ENCODE data around the gene RNU7-1. TPM values are rescaled to one million over a fixed set of nuclear protein-coding genes. Genes with fewer than 3 reads are reported as not detected.

Gene RNU7-1
- not detected for total RNA-seq

- TF ChIP-seq, protein P1, sequence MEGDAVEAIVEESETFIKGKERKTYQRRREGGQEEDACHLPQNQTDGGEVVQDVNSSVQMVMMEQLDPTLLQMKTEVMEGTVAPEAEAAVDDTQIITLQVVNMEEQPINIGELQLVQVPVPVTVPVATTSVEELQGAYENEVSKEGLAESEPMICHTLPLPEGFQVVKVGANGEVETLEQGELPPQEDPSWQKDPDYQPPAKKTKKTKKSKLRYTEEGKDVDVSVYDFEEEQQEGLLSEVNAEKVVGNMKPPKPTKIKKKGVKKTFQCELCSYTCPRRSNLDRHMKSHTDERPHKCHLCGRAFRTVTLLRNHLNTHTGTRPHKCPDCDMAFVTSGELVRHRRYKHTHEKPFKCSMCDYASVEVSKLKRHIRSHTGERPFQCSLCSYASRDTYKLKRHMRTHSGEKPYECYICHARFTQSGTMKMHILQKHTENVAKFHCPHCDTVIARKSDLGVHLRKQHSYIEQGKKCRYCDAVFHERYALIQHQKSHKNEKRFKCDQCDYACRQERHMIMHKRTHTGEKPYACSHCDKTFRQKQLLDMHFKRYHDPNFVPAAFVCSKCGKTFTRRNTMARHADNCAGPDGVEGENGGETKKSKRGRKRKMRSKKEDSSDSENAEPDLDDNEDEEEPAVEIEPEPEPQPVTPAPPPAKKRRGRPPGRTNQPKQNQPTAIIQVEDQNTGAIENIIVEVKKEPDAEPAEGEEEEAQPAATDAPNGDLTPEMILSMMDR (IDR thresholded peaks at IDR 0.05; ENCODE audit: low read depth), result no peak
These were observed at the start of gene RNU7-1, which contains the start of gene C12orf57 for GRCh38 chr12:6943722-6944380. Gene RNU7-1 (plus strand): TSS chr12:6943816. Gene C12orf57 (plus strand): TSS chr12:6944022. CDS start chr12:6944122, 100 bp downstream.

DNA sequence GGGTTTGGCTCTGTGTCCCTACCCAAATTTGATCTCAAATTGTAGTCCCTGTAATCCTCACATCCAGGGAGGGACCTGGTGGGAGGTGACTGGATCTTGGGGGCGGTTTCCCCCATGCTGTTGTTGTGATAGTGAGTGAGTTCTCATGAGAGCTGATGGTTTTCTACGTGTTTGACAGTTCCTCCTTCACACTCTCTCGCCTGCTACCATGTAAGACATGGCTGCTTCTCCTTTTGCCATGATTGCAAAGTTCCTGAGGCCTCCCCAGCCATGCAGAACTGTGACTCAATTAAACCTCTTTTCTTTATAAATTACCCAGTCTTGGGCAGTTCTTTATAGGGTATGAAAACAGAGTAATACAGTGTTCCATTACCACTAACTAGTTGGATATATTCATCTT, 49.3 kb upstream of the RNU7-1 start:
- TF ChIP-seq, protein P1 (IDR thresholded peaks at IDR 0.05; ENCODE audit: low read depth), result no peak

DNA sequence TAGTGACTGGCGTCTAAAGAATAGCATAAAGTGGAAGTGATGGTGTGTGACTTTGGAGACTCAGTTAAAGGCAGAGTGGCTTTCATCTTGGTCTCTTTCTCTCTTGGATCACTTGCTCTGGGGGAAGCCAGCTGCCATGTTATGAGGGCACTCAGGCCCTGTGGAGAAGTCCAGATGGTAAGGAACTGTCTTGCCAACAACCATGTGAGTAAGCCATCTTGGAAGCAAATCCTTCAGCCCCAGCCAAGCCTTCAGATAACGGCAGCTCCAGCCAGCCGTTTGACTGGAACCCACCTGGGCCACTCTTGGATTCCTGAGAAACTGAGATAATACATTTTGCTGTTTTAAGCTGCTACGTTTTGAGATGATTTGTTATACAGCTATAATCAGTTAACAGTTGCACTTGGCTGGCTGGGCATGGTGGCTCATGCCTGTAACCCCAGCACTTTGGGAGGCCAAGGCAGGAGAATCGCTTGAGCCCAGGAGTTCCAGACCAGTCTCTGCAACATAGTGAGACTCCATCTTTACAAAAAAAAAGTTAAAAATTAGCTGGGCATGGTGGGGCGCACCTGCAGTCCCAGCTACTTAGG, 46.7 kb upstream of the RNU7-1 start:
- TF ChIP-seq, protein P1 (IDR thresholded peaks at IDR 0.05; ENCODE audit: low read depth), result no peak

DNA sequence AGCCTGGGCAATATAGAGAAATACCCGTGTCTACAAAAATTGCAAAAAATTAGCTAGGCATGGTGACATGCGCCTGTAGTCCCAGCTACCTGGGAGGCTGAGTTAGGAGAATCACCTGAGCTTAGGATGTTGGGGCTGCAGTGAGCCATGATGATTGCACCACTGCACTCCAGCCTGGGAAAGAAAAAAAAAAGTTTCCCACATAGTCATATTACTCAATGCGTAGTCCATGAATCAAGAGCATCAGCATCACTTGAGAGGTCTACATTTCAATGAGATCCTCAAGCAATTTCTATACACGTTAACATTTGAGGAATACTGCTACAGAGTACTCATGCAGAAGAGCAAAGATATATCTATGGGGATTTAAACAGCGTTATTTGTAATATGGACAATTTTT, 44.2 kb upstream of the RNU7-1 start:
- TF ChIP-seq, protein P1 (IDR thresholded peaks at IDR 0.05; ENCODE audit: low read depth), result no peak

- TF ChIP-seq, protein P1 (IDR thresholded peaks at IDR 0.05; ENCODE audit: low read depth), result no peak
These were observed 43.6 kb upstream of the RNU7-1 start for GRCh38 chr12:6899837-6900519.

DNA sequence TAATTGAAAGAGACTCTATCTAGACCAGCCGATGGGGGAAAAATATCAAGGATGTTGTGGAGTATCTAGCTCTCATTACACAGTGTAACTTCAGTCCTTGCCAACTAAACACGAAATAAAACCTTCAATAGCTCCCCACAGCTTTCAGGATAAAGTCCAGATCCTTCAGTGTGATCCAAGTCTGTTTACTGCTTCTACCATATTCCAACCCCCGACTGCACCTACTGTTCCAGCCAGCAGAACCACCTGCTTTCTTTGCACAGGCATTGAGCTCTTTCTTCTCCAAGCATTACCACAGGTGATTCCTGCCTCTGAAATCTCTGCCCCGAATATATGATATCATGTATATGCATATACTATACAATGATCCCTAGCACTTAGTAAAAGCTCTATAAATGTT, 41.2 kb upstream of the RNU7-1 start:
- TF ChIP-seq, protein P1 (IDR thresholded peaks at IDR 0.05; ENCODE audit: low read depth), result no peak

DNA sequence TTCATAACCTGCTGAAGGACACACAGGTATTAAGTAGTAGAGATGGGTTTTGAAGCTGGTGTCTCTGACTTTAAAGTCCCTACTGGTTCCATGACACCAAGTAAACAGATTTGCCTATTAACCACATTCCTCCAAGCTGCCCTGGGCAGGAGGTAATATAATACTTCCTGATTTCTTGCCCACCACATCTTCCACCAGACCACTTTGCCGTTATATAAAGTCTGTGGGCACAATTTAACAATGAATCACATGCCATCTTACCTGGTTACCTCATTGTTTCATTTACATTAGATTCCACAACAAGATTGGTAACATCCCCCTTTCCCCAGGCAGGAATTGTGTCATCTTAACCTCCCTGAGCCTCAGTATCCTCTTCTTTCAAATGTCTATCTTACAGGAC, 39.9 kb upstream of the RNU7-1 start:
- TF ChIP-seq, protein P1 (IDR thresholded peaks at IDR 0.05; ENCODE audit: low read depth), result no peak
